Hepatocyte (in vitro differentiated cells): ENCODE data around the gene GDNF.

Source experiments
- CTCF ChIP-seq: fragments of 200-600 bp; sonication (generic); IDR thresholded peaks from 2 replicates; pipeline ENCODE4 v1.5.1; 2016; ENCODE audit warnings: antibody characterized with exemption, mild to moderate bottlenecking; ENCODE audit not compliant: poor library complexity
- EZH2 ChIP-seq: fragments of 200-600 bp; sonication (generic); IDR thresholded peaks from 2 replicates; pipeline ENCODE4 v1.6.1; 2016; ENCODE audit warnings: antibody characterized with exemption, mild to moderate bottlenecking, borderline replicate concordance
- EZH2phosphoT487 ChIP-seq: fragments of 200-600 bp; sonication (generic); IDR thresholded peaks from one replicate; pipeline ENCODE4 v1.6.1; 2018; ENCODE audit warnings: antibody characterized with exemption, mild to moderate bottlenecking, low read depth, moderate library complexity; ENCODE audit not compliant: unreplicated experiment, severe bottlenecking

DNA sequence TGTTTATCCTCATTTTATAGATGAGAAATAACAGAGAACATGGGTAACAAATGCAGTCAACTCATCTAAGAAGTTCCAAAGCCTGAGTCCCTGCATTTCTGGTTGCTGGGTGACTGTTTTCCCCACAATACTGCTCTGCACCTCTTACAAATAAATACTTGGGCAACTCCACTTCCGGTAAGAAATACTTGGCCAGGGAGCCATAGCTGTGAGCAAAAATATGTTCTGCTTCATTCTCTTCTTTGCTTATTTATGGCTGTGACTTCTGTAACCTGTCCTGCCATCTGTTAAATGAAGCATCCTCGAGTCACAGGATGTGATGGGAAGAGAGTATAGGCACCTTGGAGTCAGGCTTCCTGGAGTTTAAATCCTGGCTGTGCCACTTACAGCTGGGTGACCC, 49.9 kb downstream of the GDNF start:
- TF ChIP-seq CTCF (no peak), EZH2 (no peak), EZH2phosphoT487 (no peak)
